Uterus (tissue), 2 donors: ENCODE data around the gene ADD2.

Experiments
- CTCF ChIP-seq, 4 experiments: fragments of 200-600 bp in 2 of 4; fragments of 450-650 bp in 2 of 4; sonication (generic) in 2 of 4; IDR thresholded peaks; one replicate each; pipeline ENCODE4 v1.5.1; 2016 to 2019; ENCODE audit warnings: antibody characterized with exemption in 4 of 4, mild to moderate bottlenecking in 2 of 4, moderate library complexity in 1 of 4
- POLR2A ChIP-seq, 2 donors: fragments of 450-650 bp; IDR thresholded peaks; one replicate each; pipeline ENCODE4 v1.6.1; 2016; ENCODE audit warnings: antibody characterized with exemption in 2 of 2, mild to moderate bottlenecking in 1 of 2, moderate library complexity in 1 of 2

- TF ChIP-seq CTCF (IDR thresholded peaks at IDR 0.05) (no peak), POLR2A (IDR thresholded peaks at IDR 0.05) (no peak)
These were observed 40.9 kb downstream of the ADD2 start for GRCh38 chr2:70726947-70727725.
